Measurements from ENCODE around the gene RAB31.

DNA sequence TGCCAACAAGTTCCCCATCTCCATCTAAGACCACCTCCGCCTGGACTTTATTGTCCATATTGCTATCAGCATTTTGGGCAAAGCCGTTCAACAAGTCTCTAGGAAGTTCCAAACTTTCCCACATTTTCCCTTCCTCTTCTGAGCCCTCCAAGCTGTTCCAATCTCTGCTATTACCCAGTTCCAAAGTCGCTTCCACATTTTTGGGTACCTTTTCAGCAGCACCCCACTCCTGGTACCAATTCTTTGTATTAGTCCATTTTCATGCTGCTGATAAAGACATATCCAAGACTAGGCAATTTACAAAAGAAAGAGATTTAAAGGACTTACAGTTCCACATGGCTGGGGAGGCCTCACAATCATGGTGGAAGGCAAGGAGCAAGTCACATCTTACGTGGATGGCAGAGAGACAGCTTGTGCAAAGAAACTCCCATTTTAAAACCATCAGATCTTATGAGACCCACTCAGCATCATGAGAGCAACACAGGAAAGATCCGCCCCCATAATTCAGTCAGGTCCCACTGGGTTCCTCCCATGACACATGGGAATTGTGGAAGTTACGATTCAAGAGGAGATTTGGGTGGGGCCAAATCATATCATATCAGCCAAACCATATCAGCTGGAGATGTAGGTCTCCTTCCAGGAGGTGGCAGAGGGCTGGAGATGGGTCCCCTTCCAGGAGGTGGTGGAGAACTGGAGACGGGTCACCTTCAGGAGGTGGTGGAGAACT, 157.8 kb downstream of the RAB31 start:
- TF ChIP-seq EP300 (IDR thresholded peaks at IDR 0.05): no peak
- no peak for TF ChIP-seq CTCF (IDR thresholded peaks at IDR 0.05)

Measured in esophagus muscularis mucosa (tissue), 3 donors.